Fibroblast of the aortic adventitia (primary cell): ENCODE measurements around the gene NFKB1. TPM values are rescaled to one million over a fixed set of nuclear protein-coding genes. Genes with fewer than 3 reads are reported as not detected.

Experiments used
- DNase-seq: peaks from one replicate; pipeline ENCODE4 v3.0.0-alpha.2; 2010; ENCODE audit warnings: low read depth
- H3K4me3 ChIP-seq: 2 replicates; pipeline ENCODE4 v1.5.1; 2011; ENCODE audit warnings: low read depth, mild to moderate bottlenecking, control low read depth, low read length, moderate library complexity
- total RNA-seq: library from RNA; depleted of rRNA; stranded (reverse); fragments of >200 nt; gene quantifications from 2 replicates; pipeline ENCODE4 v1.2.3, GENCODE V29; 2012; ENCODE audit warnings: low replicate concordance
- TF ChIP-seq, protein P1 (sequence below): IDR thresholded peaks from 2 replicates; pipeline ENCODE4 v1.5.1; 2011; ENCODE audit warnings: mild to moderate bottlenecking, low read length, control low read depth, inconsistent platforms; ENCODE audit not compliant: insufficient read depth

The NFKB1 gene
- total RNA-seq, 1 donor, result 21.3 TPM

DNA sequence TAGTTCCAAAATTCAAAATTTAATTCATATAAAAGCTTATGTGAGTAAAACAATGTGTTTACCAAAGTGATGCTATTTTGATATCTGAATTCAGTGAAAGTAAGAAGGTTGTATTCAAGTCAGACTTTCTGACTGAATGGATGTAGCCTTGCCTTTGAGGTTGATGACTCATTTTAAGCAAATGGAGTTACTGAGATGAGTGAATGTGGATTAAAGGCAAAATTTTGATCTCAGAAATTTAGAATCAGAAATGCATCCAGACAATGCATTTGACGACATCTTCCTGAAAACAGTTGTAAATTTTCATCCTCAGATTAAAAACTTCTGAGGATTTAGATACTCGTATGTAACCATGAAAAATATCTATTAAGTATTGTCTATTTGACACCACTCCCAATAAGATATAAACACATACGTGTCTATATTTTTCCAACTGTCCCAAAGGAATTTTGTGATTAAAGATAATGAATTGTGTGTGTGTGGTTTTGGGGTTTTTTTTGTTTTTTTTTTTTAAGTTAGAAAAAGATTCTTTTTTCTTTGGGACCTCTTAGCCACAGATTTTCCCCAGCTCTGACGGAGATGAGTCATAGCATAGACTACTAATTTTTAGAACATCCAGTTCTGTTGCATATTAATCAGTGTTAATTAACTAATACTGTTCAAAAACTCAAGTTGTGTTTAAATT lies 34.4 kb downstream of the NFKB1 start:
- DNase-seq, result peak; percentile 55
- TF ChIP-seq, protein P1, sequence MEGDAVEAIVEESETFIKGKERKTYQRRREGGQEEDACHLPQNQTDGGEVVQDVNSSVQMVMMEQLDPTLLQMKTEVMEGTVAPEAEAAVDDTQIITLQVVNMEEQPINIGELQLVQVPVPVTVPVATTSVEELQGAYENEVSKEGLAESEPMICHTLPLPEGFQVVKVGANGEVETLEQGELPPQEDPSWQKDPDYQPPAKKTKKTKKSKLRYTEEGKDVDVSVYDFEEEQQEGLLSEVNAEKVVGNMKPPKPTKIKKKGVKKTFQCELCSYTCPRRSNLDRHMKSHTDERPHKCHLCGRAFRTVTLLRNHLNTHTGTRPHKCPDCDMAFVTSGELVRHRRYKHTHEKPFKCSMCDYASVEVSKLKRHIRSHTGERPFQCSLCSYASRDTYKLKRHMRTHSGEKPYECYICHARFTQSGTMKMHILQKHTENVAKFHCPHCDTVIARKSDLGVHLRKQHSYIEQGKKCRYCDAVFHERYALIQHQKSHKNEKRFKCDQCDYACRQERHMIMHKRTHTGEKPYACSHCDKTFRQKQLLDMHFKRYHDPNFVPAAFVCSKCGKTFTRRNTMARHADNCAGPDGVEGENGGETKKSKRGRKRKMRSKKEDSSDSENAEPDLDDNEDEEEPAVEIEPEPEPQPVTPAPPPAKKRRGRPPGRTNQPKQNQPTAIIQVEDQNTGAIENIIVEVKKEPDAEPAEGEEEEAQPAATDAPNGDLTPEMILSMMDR, result no peak
- no peak overlapping the region for H3K4me3 ChIP-seq

- DNase-seq, result no peak
- no peak overlapping the region for H3K4me3 ChIP-seq
- TF ChIP-seq, protein P1, result no peak
Measured at GRCh38 chr4:102536768-102537167, 35.6 kb downstream of the NFKB1 start.

- no peak overlapping the region for H3K4me3 ChIP-seq
- DNase-seq, result no peak
- TF ChIP-seq, protein P1, result no peak
Measured at GRCh38 chr4:102537269-102537668, 36.1 kb downstream of the NFKB1 start.

DNA sequence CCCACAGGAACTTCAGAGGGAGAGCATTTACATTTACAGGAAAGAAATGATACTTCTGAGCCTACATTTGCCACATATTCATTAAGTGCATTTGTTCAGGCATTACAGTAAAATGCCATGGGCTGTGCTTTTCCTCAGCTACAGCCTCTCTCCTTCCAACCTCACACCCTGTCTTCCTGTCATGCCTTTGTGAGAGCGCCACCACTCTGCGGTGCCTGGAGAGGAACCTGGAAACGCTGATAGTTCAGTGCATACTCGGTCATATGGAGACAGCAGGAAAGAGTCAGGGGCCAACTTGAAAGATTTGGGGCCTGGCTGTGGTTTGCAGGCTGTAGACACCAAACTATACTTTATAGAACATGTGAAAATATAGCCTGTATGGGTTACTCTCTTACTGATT lies 40.5 kb downstream of the NFKB1 start:
- no peak overlapping the region for H3K4me3 ChIP-seq
- TF ChIP-seq, protein P1, result no peak
- no peak for DNase-seq

GRCh38 chr4:102543030-102543928 lies 42.1 kb downstream of the NFKB1 start:
- TF ChIP-seq, protein P1, result no peak
- DNase-seq, result no peak
- no peak overlapping the region for H3K4me3 ChIP-seq

GRCh38 chr4:102546635-102547034 lies 45.5 kb downstream of the NFKB1 start:
- H3K4me3 ChIP-seq, result no peak overlapping the region
- DNase-seq, result no peak
- TF ChIP-seq, protein P1, result no peak
